ENCODE results near the gene SMURF2. TPM values are rescaled to one million over a fixed set of nuclear protein-coding genes. Genes with fewer than 3 reads are reported as not detected.

Gene SMURF2
- total RNA-seq, 1 donor from 2014 or later = 11.5 TPM

- no peak for TF ChIP-seq CTCF (IDR thresholded peaks at IDR 0.05; ENCODE audit: borderline replicate concordance)
- Histone ChIP-seq H3K9me3 (replicated peaks) (no peaks in the 10 kb centered on the region), H3K4me1 (peaks cover 3% of the 10 kb centered on the region), H3K4me3 (no peak overlapping the region), H3K27me3 (ENCODE audit: low read depth) (no peaks in the 10 kb centered on the region), H3K36me3 (peaks cover 99% of the 10 kb centered on the region), H3K27ac (replicated peaks) (no peak overlapping the region)
- DNase-seq = no peak
- intact Hi-C loops (cut with micrococcal nuclease) = no loop called here
These were observed 141.7 kb downstream of the SMURF2 start for GRCh38 chr17:64520359-64520758.

GRCh38 chr17:64519601-64520000 is 142.5 kb downstream of the SMURF2 start:
- Histone ChIP-seq H3K4me3 (no peak overlapping the region), H3K36me3 (peaks cover 99% of the 10 kb centered on the region), H3K27me3 (ENCODE audit: low read depth) (no peaks in the 10 kb centered on the region), H3K9me3 (replicated peaks) (no peaks in the 10 kb centered on the region), H3K27ac (replicated peaks) (no peak overlapping the region), H3K4me1 (peaks cover 8% of the 10 kb centered on the region)
- DNase-seq = no peak
- intact Hi-C loops (cut with micrococcal nuclease) = no loop called here
- TF ChIP-seq CTCF (IDR thresholded peaks at IDR 0.05; ENCODE audit: borderline replicate concordance) = no peak

GRCh38 chr17:64515829-64516228 is 146.3 kb downstream of the SMURF2 start:
- intact Hi-C loops (cut with micrococcal nuclease) = no loop called here
- H3K9me3 ChIP-seq (replicated peaks) = no peaks in the 10 kb centered on the region
- no peak overlapping the region for H3K27ac ChIP-seq (replicated peaks)
- H3K36me3 ChIP-seq = peaks cover 97% of the 10 kb centered on the region
- no peak for DNase-seq
- no peak for TF ChIP-seq CTCF (IDR thresholded peaks at IDR 0.05; ENCODE audit: borderline replicate concordance)
- no peaks in the 10 kb centered on the region for H3K27me3 ChIP-seq (ENCODE audit: low read depth)
- H3K4me3 ChIP-seq = no peak overlapping the region
- peaks cover 8% of the 10 kb centered on the region for H3K4me1 ChIP-seq

GRCh38 chr17:64515419-64515818 is 146.7 kb downstream of the SMURF2 start:
- DNase-seq = no peak
- intact Hi-C loops (cut with micrococcal nuclease) = no loop called here

GRCh38 chr17:64509179-64509578 is 152.9 kb downstream of the SMURF2 start:
- DNase-seq = no peak
- Histone ChIP-seq H3K27ac (replicated peaks) (no peak overlapping the region), H3K4me3 (no peak overlapping the region), H3K4me1 (peaks cover 51% of the 10 kb centered on the region), H3K36me3 (peaks cover 63% of the 10 kb centered on the region), H3K9me3 (replicated peaks) (no peaks in the 10 kb centered on the region), H3K27me3 (ENCODE audit: low read depth) (no peaks in the 10 kb centered on the region)
- no peak for TF ChIP-seq CTCF (IDR thresholded peaks at IDR 0.05; ENCODE audit: borderline replicate concordance)
- intact Hi-C loops (cut with micrococcal nuclease) = no loop called here

More at GRCh38 chr17:64515419-64515818, 146.7 kb downstream of the SMURF2 start:
- peaks cover 98% of the 10 kb centered on the region for H3K36me3 ChIP-seq
- H3K27me3 ChIP-seq (ENCODE audit: low read depth) = no peaks in the 10 kb centered on the region
- peaks cover 8% of the 10 kb centered on the region for H3K4me1 ChIP-seq
- H3K27ac ChIP-seq (replicated peaks) = no peak overlapping the region
- no peaks in the 10 kb centered on the region for H3K9me3 ChIP-seq (replicated peaks)
- TF ChIP-seq CTCF (IDR thresholded peaks at IDR 0.05; ENCODE audit: borderline replicate concordance) = no peak
- H3K4me3 ChIP-seq = no peak overlapping the region

GRCh38 chr17:64508683-64509082 is 153.4 kb downstream of the SMURF2 start:
- peak overlapping the region; percentile 86 for H3K4me3 ChIP-seq
- H3K4me1 ChIP-seq = peaks cover 56% of the 10 kb centered on the region
- no peaks in the 10 kb centered on the region for H3K9me3 ChIP-seq (replicated peaks)
- no peaks in the 10 kb centered on the region for H3K27me3 ChIP-seq (ENCODE audit: low read depth)
- TF ChIP-seq CTCF (IDR thresholded peaks at IDR 0.05; ENCODE audit: borderline replicate concordance) = no peak
- peaks cover 63% of the 10 kb centered on the region for H3K36me3 ChIP-seq
- no peak for DNase-seq
- H3K27ac ChIP-seq (replicated peaks) = no peak overlapping the region
- intact Hi-C loops (cut with micrococcal nuclease) = no loop called here

Measured in left ventricle myocardium inferior (tissue), 1 donor.